ENCODE measurements around the gene TARS1. TPM values are rescaled to one million over a fixed set of nuclear protein-coding genes. Genes with fewer than 3 reads are reported as not detected.

Gene TARS1
- total RNA-seq, 1 experiment from 2014 or later: 417 TPM

DNA sequence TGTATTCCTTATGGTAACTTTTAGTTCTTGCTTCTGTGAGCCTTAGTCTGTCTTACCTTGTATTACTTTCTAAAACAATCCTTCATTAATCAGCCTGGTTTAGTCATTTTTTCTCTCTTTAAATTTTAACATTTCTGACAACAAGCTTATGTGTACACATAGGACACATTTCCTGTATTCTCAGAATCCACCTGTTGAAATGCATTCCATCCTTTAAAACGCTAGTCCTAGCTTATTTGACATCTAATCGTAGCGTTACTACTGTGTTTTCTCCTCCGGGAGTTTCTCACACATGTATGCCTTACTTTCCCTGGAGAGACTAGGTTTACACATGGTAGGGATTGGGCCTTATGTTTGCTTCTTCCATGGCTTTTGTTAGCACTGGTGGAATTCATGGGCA lies 3.8 kb downstream of the TARS1 start:
- Histone ChIP-seq H2AK5ac (ENCODE audit: insufficient read length, low read length) (no peak overlapping the region), H3K4me2 (ENCODE audit: insufficient read depth, insufficient read length, low read length) (no peak overlapping the region), H3K18ac (ENCODE audit: insufficient read length, low read depth, low read length) (no peak overlapping the region), H2BK12ac (ENCODE audit: insufficient read length, low read depth, low read length) (no peak overlapping the region), H3K9ac (ENCODE audit: extremely low read depth, insufficient read length, low read length) (no peak overlapping the region), H2BK120ac (ENCODE audit: low read depth, low read length, poor library complexity, severe bottlenecking) (no peak overlapping the region), H4K20me1 (ENCODE audit: control insufficient read depth, insufficient read depth, insufficient read length) (no peaks in the 10 kb centered on the region), H3T11ph (ENCODE audit: low read length) (no peak overlapping the region), H3K27ac (ENCODE audit: insufficient read length, low read depth, low read length) (no peak overlapping the region), H2AFZ (ENCODE audit: low read length) (no peak overlapping the region), H3K14ac (ENCODE audit: insufficient read depth, low read length) (no peak overlapping the region), H3K23ac (ENCODE audit: insufficient read length, low read depth, low read length) (no peak overlapping the region), H4K91ac (ENCODE audit: insufficient read length, low read depth, low read length) (no peak overlapping the region), H4K8ac (replicated peaks; ENCODE audit: insufficient read length, low read depth, low read length) (no peak overlapping the region), H3K56ac (ENCODE audit: insufficient read length, low read depth, low read length) (no peak overlapping the region), H3K79me1 (ENCODE audit: insufficient read depth, low read depth, low read length, poor library complexity, severe bottlenecking) (peaks cover 2% of the 10 kb centered on the region), H3K27me3 (ENCODE audit: insufficient read depth, low read length) (no peaks in the 10 kb centered on the region), H3K4ac (ENCODE audit: low read depth, low read length) (no peak overlapping the region), H2BK15ac (ENCODE audit: low read depth, low read length) (no peak overlapping the region), H3K23me2 (ENCODE audit: insufficient read length, low read depth, low read length, poor library complexity, severe bottlenecking) (peaks cover 14% of the 10 kb centered on the region), H2BK20ac (ENCODE audit: low read depth, low read length, poor library complexity, severe bottlenecking) (no peak overlapping the region), H3K79me2 (ENCODE audit: insufficient read depth, low read length) (peaks cover 24% of the 10 kb centered on the region; the same call in 1 of the 2 replicates), H3K4me1 (ENCODE audit: insufficient read depth, low read length) (peaks cover 7% of the 10 kb centered on the region), H4K5ac (ENCODE audit: insufficient read length, low read depth, low read length) (no peak overlapping the region), H3K9me3 (ENCODE audit: control insufficient read depth, low read depth, low read length) (no peaks in the 10 kb centered on the region), H2BK5ac (ENCODE audit: insufficient read length, low read length) (no peak overlapping the region)
- Mint-ChIP-seq H3K4me1 (peaks cover 53 to 60% of the 10 kb centered on the region in 2 experiments), H3K27me3 (ENCODE audit: low read depth) (no peaks in the 10 kb centered on the region), H3K36me3 (ENCODE audit: insufficient read depth in 1 of 3, low read depth in 3 of 3) (peaks cover 41 to 58% (median 55%) of the 10 kb centered on the region in 3 experiments), H3K9me3 (no peaks in the 10 kb centered on the region), H3K27ac (peak overlapping the region in 2 of 3 experiments; percentile 46 to 96; a peak in 4 of 7 replicates), H3K4me3 (peak overlapping the region; percentile 18 to 49)
- TF ChIP-seq, protein P1, sequence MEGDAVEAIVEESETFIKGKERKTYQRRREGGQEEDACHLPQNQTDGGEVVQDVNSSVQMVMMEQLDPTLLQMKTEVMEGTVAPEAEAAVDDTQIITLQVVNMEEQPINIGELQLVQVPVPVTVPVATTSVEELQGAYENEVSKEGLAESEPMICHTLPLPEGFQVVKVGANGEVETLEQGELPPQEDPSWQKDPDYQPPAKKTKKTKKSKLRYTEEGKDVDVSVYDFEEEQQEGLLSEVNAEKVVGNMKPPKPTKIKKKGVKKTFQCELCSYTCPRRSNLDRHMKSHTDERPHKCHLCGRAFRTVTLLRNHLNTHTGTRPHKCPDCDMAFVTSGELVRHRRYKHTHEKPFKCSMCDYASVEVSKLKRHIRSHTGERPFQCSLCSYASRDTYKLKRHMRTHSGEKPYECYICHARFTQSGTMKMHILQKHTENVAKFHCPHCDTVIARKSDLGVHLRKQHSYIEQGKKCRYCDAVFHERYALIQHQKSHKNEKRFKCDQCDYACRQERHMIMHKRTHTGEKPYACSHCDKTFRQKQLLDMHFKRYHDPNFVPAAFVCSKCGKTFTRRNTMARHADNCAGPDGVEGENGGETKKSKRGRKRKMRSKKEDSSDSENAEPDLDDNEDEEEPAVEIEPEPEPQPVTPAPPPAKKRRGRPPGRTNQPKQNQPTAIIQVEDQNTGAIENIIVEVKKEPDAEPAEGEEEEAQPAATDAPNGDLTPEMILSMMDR (conservative IDR thresholded peaks at IDR 0.05): no peak
- no CpG with 5 or more reads among the region's 4 CpGs for WGBS (ENCODE audit: extremely low coverage, insufficient read length, low lambda C conversion rate)
- no peak for DNase-seq
